Ishikawa (cell line): ENCODE measurements around the gene NEGR1.

ENCODE experiments used
- CEBPB ChIP-seq: IDR thresholded peaks from 2 replicates; pipeline ENCODE4 v1.6.1; 2012
- CREB1 ChIP-seq: IDR thresholded peaks from 2 replicates; pipeline ENCODE4 v1.6.1; 2012; ENCODE audit warnings: low read depth
- EGR1 ChIP-seq: IDR thresholded peaks from 2 replicates; pipeline ENCODE4 v1.6.1; 2012
- FOXM1 ChIP-seq: IDR thresholded peaks from 2 replicates; pipeline ENCODE4 v1.6.1; 2012; ENCODE audit warnings: low read depth, borderline replicate concordance
- TAF1 ChIP-seq: IDR thresholded peaks from 2 replicates; pipeline ENCODE4 v1.6.1; 2012; ENCODE audit warnings: low read depth, mild to moderate bottlenecking

DNA sequence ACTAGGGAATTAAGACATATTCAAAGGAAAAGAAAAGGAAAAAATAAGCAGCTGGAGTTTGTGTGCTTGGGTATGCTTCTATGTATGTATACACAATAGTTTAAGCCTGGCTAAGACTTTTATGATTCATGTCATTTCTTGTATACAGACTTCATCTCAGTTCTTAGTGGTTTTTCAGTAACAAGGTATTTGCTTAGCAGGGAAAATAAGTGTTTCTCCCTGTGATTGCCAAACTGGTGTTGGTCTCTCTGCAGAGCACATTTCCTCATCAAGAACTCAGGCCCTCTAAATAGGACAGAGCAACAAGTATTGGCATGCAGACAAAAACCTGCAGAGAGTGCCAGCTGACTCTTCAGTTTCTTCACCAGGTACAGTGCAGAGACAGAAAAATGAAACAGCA, 717.1 kb downstream of the NEGR1 start:
- TF ChIP-seq EGR1 = no peak
- TF ChIP-seq CREB1 = no peak
- no peak for TF ChIP-seq CEBPB
- no peak for TF ChIP-seq TAF1
- TF ChIP-seq FOXM1 = no peak
